Occipital lobe (tissue), 2 donors: ENCODE data around the gene TBPL2. TPM values are rescaled to one million over a fixed set of nuclear protein-coding genes. Genes with fewer than 3 reads are reported as not detected.
"Not testable (repeated sequence)": the region's sequence is repeated elsewhere in the genome, so short reads cannot be mapped to it uniquely, and the experiment has no call there.

Source experiments
- DNase-seq: peaks from one replicate; lab custom pipeline; 2025; lab: John Stamatoyannopoulos, UW
- total RNA-seq: library from RNA; depleted of rRNA; stranded (reverse); fragments of >200 nt; gene quantifications from one replicate; pipeline ENCODE4 v1.2.3, GENCODE V29; 2014

The TBPL2 gene
- not detected for total RNA-seq

DNA sequence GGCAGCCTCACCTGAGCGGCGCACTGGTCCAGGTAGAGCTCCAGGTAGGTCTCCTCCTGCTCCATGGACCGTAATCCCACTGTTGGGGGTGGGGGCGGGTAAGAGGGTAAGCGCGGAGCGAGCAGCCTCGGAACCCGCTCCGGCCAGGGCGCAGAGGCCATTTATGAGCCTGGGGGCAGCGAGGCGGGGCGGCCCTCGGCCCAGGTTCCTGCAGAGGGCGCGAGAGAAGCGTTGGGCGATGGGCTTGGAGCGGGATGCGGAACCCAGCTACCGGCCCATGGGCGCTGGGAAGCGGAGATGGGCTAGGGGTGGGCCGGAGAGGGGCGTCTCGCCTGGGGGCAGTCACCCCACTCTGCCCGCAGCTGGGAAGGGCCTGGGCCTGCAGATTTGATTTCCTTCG is at the start of gene TBPL2:
TBPL2 (minus strand) TSS at position 232 of the 400 bp plus-strand sequence; CDS start at position 65, 167 bp downstream.
- DNase-seq, result no peak

GRCh38 chr14:55488204-55488603 is 47.8 kb upstream of the TBPL2 start:
- no peak for DNase-seq

DNA sequence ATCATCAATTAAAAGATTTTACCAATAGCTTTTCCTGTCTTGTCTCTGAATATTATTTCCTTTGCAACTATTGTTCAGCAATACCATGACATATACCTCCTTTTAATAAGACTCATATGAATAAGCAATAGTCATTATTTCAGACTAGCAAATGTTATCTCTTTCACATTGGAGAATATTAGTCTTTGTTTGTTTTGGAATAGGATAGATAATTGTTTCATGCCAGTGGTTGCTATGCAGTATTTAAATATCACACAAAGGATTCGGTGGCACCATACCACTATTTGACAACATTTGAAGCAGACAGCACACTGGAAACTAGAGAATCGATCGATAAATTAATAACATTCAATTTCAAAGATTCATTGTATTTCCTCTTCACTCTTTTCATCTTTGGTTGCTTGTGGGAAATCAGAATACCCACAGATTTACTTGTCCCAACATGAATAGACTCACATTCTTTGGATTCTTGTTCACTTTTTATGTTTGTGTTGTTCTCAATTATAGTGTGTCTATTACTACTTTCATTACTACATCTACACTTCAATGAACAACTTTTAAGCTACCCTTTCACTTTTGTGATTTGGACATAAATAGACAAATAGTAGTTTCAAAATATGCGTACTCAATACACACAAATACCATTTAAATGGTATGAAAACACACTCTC is 42.7 kb upstream of the TBPL2 start:
- no peak for DNase-seq

- DNase-seq, result no peak
These were observed 41.4 kb upstream of the TBPL2 start for GRCh38 chr14:55481769-55482168.

DNA sequence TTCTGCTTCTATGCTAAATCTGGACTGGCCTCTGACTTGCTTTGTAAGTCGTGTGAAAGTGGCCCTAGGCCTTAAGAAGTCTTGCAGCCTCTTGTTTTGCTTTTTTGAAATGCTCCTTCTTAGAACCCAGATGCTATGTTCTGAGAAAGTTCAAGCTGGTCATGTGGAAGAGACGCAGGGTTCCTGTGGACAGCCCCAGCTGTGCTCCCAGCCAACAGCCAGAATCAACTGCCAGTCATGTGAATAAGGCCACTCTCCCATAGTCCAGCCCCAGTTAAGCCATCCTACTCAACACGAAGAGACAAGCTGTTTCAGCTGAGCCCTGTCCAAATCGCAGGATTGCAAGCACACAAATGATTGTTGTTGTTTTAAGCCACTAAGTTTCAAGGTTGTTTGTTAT is 37.3 kb upstream of the TBPL2 start:
- DNase-seq, result no peak

GRCh38 chr14:55476448-55476847 is 36.0 kb upstream of the TBPL2 start:
- DNase-seq, result not testable (repeated sequence)

DNA sequence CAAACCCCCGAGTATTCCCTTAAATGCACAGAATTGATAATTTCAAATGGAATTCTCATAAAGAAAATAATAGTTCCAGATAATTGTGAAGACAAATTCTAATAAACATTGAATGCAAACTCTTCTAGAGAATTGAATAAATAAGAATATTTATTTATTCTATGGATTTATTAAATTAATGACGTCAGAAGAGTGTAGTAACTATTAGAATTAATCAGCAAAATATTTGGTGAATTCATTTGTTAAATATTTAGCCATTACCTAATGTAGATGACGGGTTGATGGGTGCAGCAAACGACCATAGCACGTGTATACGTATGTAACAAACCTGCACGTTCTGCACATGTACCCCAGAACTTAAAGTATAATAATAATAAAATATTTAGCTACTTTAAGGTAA is 33.4 kb upstream of the TBPL2 start:
- no peak for DNase-seq

DNA sequence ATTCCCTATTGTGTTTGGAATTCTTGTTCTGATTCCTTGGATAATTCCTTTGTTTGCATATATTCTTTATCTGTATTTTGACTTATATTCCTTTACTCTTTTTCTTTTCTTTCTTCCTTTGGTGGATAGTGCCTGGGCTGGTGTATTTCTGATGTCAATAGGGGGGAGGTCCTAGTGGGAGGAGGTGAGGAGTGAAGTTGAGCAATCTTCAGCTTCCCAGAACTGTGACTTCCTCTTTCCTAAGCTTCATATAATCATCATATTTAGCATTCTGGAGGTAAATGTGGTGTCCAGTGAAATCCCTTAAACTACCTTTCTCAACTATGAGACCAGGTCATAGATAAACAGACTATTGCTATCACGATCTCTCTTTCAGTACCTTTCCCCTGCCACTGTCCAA is 29.6 kb upstream of the TBPL2 start:
- DNase-seq, result no peak

DNA sequence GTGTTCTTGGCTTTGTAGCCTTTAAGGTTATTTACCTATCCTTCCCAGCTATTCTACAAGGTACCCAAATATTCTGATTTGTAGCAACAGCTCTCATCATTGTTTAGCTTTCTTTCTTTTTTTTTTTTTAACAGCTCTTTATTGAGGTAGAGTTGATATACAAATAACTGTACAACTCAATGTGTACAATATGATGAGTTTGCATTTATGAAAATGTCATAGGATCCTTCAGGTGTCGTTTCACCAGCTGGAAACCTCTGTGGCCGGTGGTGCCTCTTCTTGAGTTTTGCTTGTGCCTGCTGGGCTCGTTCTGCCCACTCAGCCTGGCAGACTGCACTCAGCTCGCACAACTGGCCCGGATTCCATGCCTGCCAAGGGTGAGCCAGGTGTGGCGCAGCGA is 26.9 kb upstream of the TBPL2 start:
- no peak for DNase-seq

GRCh38 chr14:55458800-55459515 is 18.5 kb upstream of the TBPL2 start:
- no peak for DNase-seq

DNA sequence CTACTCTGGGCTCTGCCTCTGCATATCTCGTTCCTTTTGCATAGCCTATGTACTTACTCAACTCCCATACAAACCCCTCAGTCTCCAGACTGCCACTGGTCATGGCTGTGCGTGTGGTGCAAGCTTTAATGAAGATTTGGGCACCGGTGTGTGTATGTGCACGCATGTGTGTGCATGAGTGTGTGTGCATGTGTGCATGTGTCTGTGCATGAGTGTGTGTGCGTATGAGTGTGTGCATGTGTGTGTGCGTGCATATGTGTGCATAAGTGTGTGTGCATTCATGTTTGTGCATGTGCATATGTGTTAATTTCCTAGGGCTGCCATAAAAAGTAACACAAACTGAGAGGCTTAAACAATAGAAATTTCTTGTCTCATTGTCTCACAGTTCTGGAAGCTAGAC is 17.1 kb upstream of the TBPL2 start:
- no peak for DNase-seq

DNA sequence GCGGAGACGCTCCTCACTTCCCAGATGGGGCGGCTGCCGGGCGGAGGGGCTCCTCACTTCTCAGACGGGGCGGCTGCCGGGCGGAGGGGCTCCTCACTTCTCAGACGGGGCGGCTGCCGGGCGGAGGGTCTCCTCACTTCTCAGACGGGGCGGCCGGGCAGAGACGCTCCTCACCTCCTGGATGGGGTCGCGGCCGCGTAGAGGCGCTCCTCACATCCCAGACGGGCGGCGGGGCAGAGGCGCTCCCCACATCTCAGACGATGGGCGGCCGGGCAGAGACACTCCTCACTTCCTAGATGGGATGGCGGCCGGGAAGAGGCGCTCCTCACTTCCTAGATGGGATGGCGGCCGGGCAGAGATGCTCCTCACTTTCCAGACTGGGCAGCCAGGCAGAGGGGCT is 16.0 kb upstream of the TBPL2 start:
- DNase-seq, result not testable (repeated sequence)

DNA sequence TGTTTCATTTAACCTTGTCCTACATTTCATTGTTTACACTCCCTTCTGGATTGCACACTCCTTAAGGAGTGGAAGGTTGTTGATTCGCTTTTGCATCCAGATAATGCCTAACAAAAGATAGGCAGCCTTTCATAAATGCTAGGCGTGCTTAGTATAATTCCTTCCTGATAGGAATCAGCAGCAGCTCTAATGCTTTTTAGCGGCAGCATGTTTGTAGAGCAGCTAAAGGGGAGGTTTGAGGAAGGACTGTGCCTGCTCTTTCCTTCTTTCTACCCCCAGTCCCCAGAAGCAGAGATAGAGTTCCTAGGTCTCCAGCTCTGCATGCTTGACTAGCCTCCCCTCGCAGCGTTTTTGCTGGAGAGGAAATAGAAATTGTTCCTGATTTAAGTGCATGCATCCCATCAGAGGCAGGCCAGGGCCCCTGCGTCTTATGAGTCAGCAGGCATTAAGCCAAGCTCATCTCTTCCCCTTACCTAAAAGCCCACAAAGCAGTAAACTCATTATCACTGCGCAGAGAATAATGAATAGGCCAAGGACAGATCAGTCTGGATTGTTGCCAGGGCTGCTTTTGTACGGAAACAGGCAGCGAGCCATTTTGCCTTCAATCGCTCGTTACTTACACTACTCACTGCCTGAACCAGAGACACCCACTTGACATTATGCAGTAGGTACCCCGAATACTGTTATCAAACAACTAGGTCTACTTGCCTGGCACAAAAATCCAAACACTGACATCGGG is 14.0 kb upstream of the TBPL2 start:
- no peak for DNase-seq

DNA sequence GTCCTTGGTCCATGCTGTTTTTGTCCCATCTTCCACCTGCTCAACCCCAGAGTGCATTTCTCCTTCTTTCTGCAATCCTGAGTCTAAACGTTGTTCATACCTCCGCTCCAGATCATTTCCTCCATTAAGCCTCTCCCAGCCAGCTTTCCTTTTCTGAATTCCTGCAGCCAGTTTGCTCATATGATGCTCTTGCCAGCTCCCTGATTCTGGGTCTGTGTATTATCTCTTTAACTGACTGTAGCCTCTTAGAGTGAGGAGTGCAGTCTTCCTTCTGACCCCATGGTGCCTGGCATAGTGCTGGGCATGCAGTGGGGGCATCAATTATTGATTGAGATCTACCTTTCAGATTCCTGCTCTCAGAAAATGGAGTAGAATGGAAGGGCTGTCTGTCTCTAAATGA is 11.5 kb upstream of the TBPL2 start:
- no peak for DNase-seq

DNA sequence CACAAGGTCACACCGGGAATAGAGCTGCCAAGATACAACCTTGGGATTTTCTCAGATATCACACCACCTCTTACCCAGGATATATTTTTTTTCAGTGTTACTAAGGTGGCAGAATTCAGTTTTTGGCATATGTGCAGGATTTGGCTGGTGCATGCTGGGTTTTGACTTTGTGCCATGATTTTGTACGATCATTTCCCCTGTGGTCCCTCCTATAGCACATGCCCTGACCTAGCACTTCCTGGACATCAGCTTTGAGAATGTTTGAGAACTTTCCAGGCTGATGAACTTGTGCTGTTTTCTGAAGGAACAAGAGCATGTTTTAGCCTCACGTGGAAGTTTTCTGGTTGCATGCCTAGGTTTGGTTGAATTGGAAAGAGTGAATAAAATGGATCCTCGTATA is 11.0 kb upstream of the TBPL2 start:
- DNase-seq, result no peak

GRCh38 chr14:55450987-55451386 is 10.6 kb upstream of the TBPL2 start:
- DNase-seq, result no peak

- no peak for DNase-seq
These were observed 10.1 kb upstream of the TBPL2 start for GRCh38 chr14:55450539-55450938.

DNA sequence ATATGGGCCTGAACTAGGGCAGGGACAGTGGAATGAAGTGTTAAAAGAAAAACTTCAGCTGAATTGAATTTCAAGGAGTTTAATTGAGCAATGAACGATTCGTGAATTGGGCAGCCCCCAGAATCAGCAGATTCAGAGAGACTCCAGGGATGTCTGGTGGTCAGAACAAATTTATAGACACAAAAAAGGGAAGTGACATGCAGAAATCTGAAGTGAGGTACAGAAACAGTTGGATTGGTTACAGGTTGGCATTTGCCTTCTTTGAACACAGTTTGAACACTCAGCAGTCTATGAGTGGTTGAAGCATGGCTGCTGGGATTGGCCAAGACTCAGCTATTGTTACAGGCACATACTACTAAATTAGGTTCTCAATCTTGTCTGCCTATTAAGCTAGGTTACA is 9.7 kb upstream of the TBPL2 start:
- DNase-seq, result no peak

- DNase-seq, result no peak
These were observed 8.7 kb upstream of the TBPL2 start for GRCh38 chr14:55449116-55449515.

DNA sequence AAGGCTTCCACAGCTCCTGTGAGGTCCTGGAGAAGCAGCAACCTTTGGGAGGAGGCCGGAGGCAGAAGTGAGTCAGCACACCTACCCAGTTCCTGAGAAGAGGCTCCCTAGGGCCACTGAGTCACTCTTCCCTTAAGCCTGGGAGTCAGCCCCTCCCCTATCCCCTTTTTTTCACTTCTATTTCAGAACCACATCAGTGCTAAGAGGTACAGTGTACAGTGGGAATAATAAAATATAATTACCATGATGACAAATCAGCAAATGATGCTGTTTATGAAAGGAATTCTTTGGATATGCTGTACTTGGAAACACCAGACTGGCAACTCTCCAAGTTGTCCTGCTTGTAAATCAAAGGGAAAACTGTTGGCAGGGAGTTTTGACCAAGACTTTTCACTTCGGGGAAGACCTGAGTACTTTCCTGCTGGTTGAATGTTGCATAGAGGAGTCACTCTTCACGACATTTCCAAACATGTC is 7.8 kb upstream of the TBPL2 start:
- DNase-seq, result no peak

- DNase-seq, result no peak
These were observed 6.4 kb upstream of the TBPL2 start for GRCh38 chr14:55446833-55447232.

DNA sequence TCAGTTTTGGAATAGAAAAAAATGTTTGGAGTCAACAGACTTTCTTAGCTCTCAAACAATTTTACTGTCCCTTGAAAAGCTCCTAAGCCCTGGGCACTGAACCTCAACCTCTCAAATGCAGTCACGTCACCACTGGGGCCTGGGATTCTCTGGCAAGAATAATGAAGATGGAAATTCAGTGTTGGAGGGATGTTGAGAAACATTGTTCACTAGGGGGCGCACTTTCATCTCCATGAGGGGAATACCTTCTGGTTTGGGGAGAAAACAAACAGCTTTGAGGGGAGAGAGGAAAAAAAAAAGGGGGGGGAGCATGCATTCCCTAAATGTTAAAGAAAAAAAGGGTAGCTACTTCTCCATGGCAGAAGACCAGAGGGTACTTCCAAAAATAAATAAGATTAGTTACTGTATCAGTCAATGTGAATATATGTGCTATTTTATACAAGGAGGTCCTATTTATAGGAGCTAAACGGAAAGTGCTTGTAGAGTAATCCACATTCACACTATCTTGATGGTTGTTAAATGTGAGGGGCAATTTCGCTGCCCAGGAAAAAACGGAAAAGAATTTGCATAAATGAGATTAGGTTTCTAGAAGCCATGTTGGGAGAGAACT is 5.8 kb upstream of the TBPL2 start:
- DNase-seq, result no peak
